Measurements from ENCODE around the gene MAP2K5. TPM values are rescaled to one million over a fixed set of nuclear protein-coding genes. Genes with fewer than 3 reads are reported as not detected.

MAP2K5 gene
- total RNA-seq, 1 donor from 2014 or later = 6.8 TPM

GRCh38 chr15:67809866-67810265 lies 267.4 kb downstream of the MAP2K5 start:
- no peak for DNase-seq

DNA sequence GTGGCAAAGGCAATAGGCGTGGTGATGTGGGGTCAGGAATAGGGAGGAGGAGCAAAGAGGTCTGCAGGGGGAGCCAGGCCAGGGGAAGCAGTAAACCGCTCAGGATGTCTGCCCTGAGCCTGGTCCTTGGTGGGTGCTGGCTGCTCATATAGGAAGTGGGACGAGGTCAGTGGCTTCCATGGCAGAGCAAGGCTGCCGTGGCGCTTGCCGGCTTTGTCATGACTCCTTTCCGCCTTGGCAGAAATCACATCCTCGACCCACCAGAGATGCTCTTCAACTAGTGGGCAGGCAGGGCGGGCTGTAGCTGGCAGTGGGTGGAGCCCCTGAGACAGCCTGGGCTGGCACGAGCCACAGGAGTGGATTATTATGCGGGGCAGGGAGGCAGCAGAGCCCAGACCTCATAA lies 269.7 kb downstream of the MAP2K5 start:
- DNase-seq = no peak

DNA sequence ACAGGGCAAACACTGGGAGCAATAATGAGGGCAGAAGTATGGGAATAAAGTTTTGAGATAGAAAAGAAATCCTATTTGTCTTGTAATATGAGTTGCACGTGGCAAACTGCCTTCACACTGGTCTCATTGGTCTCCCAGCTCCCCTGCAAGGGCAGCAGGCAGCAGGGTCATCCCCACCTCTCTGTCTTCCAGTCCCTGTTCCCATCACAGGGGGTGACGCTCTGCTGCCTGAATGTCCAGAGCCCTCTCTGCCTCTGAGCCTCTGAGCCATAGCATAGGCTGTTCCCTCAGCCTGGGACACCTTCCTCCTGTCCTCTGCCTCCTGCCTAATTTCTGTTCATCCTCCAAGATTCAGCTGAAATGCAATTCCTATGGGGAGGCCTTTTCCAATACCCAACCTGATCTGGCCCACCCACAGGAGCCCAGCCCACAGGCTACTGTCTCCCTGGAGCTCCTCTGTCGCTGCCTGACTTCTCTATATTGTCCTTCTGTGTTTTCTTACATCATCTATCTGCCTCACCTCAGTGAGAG lies 270.7 kb downstream of the MAP2K5 start:
- DNase-seq = no peak

- no peak for DNase-seq
Observed at GRCh38 chr15:67815036-67815592, 272.6 kb downstream of the MAP2K5 start.

DNA sequence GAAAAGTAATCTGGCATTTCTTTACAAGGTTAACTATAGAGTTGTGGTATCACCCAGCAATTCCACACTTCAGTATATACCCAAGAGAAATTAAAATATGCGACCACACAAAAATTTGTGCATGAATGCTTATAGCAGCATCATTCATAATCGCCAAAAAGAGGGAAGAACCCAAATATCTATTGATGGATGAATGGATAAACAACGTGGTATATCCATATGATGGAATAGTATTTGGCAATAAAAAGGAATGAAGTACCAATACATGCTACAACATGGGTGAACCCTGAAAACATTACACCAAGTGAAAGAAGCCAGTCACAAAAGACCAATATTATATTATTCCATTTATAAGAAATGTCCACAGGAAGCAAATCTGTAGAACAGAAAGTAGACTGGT lies 274.2 kb downstream of the MAP2K5 start:
- DNase-seq = no peak

DNA sequence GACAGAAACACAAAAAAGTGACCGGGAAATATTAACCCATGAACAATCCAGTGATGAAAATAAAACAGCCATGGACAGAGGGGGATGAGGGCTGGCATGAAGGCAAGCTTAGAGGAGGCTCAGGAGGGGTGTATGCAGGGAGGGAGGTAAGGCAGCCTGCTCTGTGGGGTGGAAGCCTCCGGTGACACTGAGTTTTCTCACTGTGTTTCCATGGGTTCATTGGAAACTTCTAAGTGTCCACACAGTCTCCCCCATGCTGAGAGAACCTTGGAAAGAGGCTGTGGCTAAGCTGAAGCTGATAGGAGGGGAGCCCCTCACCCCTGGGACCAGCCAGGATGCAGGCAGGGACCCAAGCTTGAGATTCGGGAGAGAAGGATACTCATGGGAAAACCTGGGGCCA lies 276.0 kb downstream of the MAP2K5 start:
- DNase-seq = no peak

DNA sequence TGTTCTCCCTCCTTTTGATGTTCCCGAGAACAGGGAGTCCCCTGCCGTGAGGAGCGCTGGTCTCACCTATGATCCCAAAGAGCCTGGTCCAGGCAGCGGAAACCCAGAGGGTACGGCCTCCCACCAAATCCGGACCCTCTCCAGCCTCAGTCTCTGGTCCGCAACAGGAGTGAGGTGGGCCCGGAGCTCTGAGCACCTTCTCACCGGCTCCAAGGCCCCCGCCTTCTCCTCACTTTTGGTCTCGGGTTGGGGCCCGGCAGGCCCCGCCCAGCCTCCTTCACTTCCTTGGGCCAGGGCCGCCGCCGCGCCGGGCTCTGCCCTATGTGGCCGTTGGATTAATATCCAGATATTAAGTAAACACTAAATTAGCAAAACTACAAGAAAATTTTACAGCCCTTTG lies 277.1 kb downstream of the MAP2K5 start:
- DNase-seq = no peak

DNA sequence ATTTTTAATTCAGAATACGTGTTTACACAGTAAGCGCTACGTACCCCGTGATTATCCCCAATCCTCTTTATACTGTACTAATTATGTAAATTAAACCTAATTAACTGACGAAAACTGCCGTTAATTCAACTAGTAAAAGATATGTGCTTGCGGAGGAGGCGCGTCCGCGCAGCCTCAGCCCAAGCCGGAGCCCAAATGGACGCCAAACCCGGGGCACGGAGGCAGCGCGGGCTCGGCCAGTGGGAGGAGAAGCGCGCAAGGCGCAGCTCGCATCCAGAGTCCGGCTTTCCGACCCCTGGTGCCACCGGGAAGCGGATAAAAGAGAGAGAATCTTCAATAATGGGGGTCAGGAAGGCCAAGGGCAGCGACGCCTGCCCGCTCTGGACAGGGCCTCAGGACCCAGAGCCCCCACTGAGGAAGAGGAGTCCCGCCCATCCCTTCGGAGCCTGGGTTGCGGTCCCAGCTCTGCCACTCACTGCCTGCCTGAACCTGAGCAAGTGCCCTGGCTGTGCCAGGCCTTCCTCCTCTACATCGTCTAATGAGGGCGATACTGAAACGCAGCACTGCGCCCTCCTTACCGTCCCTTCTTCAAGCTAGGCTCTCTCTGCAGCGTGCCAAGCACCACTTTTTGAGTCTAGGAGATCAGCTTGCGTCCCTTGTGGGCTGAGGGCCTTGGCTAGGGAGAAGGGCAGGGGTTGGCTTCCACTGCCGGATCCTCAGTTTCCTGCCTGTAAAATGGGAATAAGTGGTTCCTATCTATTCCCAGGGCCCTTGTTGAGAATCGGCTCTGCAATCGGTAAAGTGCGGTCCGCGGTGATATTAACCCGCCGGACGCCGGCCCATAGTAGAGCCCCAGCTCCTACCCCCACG lies 277.9 kb downstream of the MAP2K5 start:
- DNase-seq = no peak

DNA sequence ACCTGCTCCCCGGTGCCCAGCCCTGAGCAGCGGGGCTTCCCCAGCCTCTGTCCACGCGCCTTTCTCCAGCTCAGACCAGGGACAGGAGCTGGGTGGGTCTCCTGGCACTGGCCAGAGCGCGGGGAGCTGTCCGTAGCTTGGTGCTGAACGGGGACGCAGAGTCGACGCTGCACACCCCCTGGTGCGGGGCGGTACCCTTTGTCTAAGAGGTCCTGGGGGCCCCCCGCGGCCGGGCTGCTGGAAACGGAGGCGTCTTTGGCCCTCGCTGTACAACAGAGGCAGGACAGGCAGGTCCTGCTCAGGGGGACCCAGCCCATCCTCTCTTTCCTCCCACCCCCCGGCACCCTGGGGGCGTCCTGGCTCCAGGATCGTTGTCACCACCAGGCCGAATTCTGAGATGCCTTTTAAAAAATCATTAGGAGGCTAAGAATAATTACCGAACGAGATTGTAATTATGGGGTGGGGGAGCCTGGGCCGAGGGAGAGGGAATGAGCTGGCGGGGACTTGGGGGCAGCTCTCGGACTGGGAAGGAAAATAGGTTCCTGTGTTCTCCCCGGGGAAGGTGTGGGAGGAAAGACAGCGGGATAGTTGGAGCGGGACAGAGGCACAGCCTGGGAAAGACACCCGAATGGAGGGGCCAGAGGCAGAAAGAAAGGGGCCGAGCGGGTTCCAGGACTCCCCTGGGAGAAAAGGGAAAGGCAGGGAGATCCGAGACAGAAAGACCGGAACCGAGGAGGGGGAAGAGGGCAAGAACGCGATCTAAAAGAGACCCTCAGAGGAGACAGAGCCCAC lies 278.7 kb downstream of the MAP2K5 start:
- DNase-seq = peak; percentile 74

DNA sequence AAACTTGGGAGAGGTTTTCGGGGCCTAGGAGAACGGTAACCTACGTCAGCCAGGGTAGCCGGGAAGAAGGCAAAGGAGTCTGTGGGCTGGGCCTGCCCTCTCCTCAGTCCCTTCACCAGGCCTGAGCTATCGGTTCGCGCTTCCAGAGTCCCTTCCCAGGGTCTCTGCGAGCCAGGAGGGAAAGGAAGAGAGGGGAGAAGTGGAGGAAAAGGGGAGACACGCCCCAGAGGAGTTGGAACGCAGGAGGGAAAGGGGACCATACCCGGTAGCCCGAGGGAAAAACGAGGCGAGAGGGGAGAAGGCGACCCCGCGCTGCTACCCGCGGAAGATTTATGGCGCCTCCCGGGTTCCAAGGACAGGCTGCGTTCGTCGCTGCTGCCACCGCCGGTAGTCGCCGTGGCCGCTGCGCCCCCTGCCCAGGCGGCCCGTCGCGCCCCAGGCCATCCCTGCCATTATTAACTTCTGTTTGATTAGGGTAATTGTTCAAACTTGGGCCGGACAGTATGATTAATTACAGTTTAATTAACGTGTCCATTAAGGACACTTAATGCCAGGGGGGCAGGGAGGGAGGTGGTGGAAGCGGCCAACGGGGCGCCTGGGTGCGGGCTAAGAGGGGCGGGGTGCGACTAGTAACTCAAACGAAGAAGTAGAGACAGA lies 279.4 kb downstream of the MAP2K5 start:
- no peak for DNase-seq

DNA sequence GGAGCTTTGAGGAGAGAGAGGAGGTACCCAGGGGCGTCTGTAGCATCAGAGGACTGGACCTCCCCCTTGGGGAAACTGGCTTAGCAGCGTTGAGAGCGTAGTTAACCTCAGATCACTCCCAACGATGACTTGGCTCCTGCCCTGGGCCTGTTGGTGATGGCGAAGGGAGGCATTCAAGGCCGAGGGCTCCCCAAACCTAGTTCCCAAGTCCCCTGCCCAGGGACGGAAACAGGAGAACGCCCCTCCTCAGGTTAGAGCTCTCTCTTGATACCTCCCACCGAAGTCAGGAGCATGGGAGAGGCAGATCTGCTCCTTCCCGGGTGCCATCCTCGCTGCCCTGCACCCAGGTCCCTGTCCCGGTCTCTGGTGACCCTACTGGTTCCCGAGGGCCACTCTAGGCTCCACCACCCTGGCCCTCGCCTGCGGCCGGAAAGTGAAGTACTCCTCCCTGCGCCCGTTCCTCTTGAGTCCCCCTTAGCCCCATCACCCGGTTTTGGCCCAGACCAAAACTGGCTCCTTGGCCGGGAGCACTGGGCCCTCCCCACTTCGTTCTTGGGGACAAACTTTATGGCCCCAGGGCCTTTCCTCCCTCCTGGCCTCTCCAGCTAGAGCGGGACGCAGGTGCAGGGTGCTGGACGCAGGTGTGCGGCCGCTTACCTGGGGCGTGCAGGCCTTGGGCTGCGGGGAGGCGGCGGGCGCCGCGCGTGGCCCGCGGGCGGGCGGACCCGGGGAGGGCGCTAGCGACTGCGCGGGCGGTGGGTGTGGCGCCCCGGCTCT lies 280.2 kb downstream of the MAP2K5 start:
- DNase-seq = no peak

GRCh38 chr15:67823314-67824196 lies 281.1 kb downstream of the MAP2K5 start:
- no peak for DNase-seq

DNA sequence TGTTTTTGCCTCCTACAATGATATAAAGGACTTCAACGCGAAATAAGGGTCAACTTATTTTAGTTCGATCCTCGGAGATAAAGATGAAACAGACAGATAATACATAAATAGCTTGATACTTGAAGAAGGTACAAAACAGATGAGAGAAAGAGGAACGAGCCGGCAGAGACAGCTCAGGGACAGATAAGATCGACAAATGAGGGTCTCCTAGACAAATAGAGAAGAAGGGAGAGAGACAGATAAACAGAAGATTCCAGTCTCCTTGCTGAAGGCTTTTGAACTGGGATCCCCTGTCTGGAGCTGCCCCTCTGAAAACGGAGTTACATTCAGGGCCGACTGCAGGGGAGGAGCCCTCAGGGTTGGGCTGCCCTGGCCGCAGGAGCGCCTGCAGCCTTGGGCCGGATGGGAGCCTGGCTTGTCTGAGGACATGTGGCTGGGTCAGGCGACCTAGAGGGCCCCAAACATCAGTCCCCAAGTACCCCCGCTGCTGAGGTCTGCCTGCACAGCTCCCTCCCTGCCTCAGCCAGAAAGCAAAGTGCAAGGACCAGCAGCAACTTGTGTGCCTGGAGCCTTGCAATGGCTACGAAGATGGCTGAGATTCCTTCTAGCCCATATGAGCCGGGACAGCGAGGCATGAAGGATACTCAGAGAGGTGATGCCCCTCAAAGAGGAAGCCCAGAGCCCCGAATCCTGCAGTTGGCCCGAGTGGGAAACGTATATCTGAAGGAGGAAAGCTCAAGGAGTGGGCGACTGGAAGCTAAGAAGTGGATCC lies 281.9 kb downstream of the MAP2K5 start:
- DNase-seq = no peak

GRCh38 chr15:67824976-67825880 lies 282.7 kb downstream of the MAP2K5 start, which contains the start of gene SKOR1:
Gene SKOR1, plus strand, starts transcription at chr15:67825509. Its CDS starts 94 bp downstream, at chr15:67825603.
- DNase-seq = peak; percentile 57

DNA sequence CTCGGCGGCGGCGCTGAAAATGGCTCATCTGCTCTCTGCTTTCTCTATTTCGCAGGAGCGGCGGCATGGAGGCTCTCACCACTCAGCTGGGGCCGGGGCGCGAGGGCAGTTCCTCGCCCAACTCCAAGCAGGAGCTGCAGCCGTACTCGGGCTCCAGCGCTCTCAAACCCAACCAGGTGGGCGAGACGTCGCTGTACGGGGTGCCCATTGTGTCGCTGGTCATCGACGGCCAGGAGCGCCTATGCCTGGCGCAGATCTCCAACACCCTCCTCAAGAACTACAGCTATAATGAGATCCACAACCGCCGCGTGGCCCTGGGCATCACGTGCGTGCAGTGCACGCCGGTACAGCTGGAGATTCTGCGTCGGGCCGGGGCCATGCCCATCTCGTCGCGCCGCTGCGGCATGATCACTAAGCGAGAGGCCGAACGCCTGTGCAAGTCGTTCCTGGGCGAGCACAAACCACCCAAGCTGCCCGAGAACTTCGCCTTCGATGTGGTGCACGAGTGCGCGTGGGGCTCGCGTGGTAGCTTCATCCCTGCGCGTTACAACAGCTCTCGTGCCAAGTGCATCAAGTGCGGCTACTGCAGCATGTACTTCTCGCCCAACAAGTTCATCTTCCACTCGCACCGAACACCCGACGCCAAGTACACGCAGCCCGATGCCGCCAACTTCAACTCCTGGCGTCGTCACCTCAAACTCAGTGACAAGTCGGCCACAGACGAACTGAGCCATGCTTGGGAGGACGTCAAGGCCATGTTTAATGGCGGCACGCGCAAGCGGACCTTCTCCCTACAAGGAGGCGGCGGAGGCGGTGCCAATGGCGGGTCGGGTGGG lies 283.6 kb downstream of the MAP2K5 start:
- no peak for DNase-seq

GRCh38 chr15:67826717-67827561 lies 284.4 kb downstream of the MAP2K5 start:
- DNase-seq = no peak
